B cell (primary cell): ENCODE measurements around the gene SHROOM2.

Experiments
- CTCF ChIP-seq: fragments of 200-600 bp; IDR thresholded peaks from one replicate; pipeline ENCODE4 v1.8.0; 2022; ENCODE audit warnings: antibody characterized with exemption, mild to moderate bottlenecking
- EZH2 ChIP-seq: IDR thresholded peaks from 2 replicates; pipeline ENCODE4 v1.6.1; 2012; ENCODE audit warnings: borderline replicate concordance, low read depth, mild to moderate bottlenecking, moderate library complexity, low read length; ENCODE audit not compliant: insufficient read depth, poor library complexity, severe bottlenecking

GRCh38 chrX:9966775-9967408, 180.7 kb downstream of the SHROOM2 start, which contains the start of gene CLDN34:
- TF ChIP-seq CTCF (no peak), EZH2 (no peak)
